ENCODE measurements around the gene WNT5A. TPM values are rescaled to one million over a fixed set of nuclear protein-coding genes. Genes with fewer than 3 reads are reported as not detected.

Gene WNT5A
- polyA plus RNA-seq, 1 donor from 2014 or later: 0.59 TPM

GRCh38 chr3:55508335-55508734 lies 21.2 kb upstream of the WNT5A start:
- H3K27ac ChIP-seq (ENCODE audit: low read length): no peak overlapping the region
- peaks cover 5% of the 10 kb centered on the region for H3K36me3 ChIP-seq (ENCODE audit: insufficient read depth, low read length)
- H2AFZ ChIP-seq (ENCODE audit: low read depth, low read length): no peak overlapping the region
- H3K4me2 ChIP-seq (ENCODE audit: low read length): no peak overlapping the region
- no peaks in the 10 kb centered on the region for H3K9me3 ChIP-seq (ENCODE audit: low read length)
- H3K79me2 ChIP-seq (replicated peaks; ENCODE audit: insufficient read depth, low read length): no peaks in the 10 kb centered on the region
- H4K20me1 ChIP-seq (ENCODE audit: insufficient read depth): no peaks in the 10 kb centered on the region
- H3K9ac ChIP-seq (ENCODE audit: low read length): no peak overlapping the region
- TF ChIP-seq EP300 (conservative IDR thresholded peaks at IDR 0.05; ENCODE audit: poor library complexity, severe bottlenecking): no peak
- no peak for TF ChIP-seq MXI1 (conservative IDR thresholded peaks at IDR 0.05; ENCODE audit: poor library complexity, severe bottlenecking)
- TF ChIP-seq TAF1 (IDR thresholded peaks at IDR 0.05; ENCODE audit: low read depth): no peak
- TF ChIP-seq RAD21 (conservative IDR thresholded peaks at IDR 0.05): no peak
- TF ChIP-seq POLR2AphosphoS5 (IDR thresholded peaks at IDR 0.05): no peak
- TF ChIP-seq REST (IDR thresholded peaks at IDR 0.05; ENCODE audit: borderline replicate concordance): no peak
- H3F3A ChIP-seq (ENCODE audit: insufficient read depth, low read length, poor library complexity, severe bottlenecking): no peaks in the 10 kb centered on the region
- H3K4me3 ChIP-seq (ENCODE audit: low read length): no peak overlapping the region
- no peaks in the 10 kb centered on the region for H3K27me3 ChIP-seq (ENCODE audit: insufficient read depth, low read depth, low read length)
- no peaks in the 10 kb centered on the region for H3K9me2 ChIP-seq (ENCODE audit: insufficient read depth, low read length)

GRCh38 chr3:55507808-55508207 lies 20.7 kb upstream of the WNT5A start:
- no peaks in the 10 kb centered on the region for H3K27me3 ChIP-seq (ENCODE audit: insufficient read depth, low read depth, low read length)
- H3K9me3 ChIP-seq (ENCODE audit: low read length): no peaks in the 10 kb centered on the region
- TF ChIP-seq POLR2AphosphoS5 (IDR thresholded peaks at IDR 0.05) (no peak), RAD21 (conservative IDR thresholded peaks at IDR 0.05) (no peak), EZH2 (IDR thresholded peaks at IDR 0.05; ENCODE audit: borderline replicate concordance, insufficient read depth, low read length, poor library complexity, severe bottlenecking) (no peak), EP300 (conservative IDR thresholded peaks at IDR 0.05; ENCODE audit: poor library complexity, severe bottlenecking) (no peak), TAF1 (IDR thresholded peaks at IDR 0.05; ENCODE audit: low read depth) (no peak), MXI1 (conservative IDR thresholded peaks at IDR 0.05; ENCODE audit: poor library complexity, severe bottlenecking) (no peak), SMC3 (conservative IDR thresholded peaks at IDR 0.05; ENCODE audit: poor library complexity) (no peak), CTCF (IDR thresholded peaks at IDR 0.05; ENCODE audit: poor library complexity, severe bottlenecking) (no peak), REST (IDR thresholded peaks at IDR 0.05; ENCODE audit: borderline replicate concordance) (no peak)
- no peaks in the 10 kb centered on the region for H3K9me2 ChIP-seq (ENCODE audit: insufficient read depth, low read length)
- no peak overlapping the region for H2AFZ ChIP-seq (ENCODE audit: low read depth, low read length)
- no peaks in the 10 kb centered on the region for H3F3A ChIP-seq (ENCODE audit: insufficient read depth, low read length, poor library complexity, severe bottlenecking)
- H3K27ac ChIP-seq (ENCODE audit: low read length): no peak overlapping the region
- H3K4me2 ChIP-seq (ENCODE audit: low read length): no peak overlapping the region
- no peaks in the 10 kb centered on the region for H4K20me1 ChIP-seq (ENCODE audit: insufficient read depth)
- H3K9ac ChIP-seq (ENCODE audit: low read length): no peak overlapping the region
- no peak overlapping the region for H3K4me3 ChIP-seq (ENCODE audit: low read length)
- peaks cover 5% of the 10 kb centered on the region for H3K36me3 ChIP-seq (ENCODE audit: insufficient read depth, low read length)
- no peaks in the 10 kb centered on the region for H3K79me2 ChIP-seq (replicated peaks; ENCODE audit: insufficient read depth, low read length)
